Measurements from ENCODE around the gene MYO1D. TPM values are rescaled to one million over a fixed set of nuclear protein-coding genes. Genes with fewer than 3 reads are reported as not detected.

MYO1D gene
- total RNA-seq, 4 donors from 2014 or later: 70.5 to 92.3 (median 72.7) TPM

DNA sequence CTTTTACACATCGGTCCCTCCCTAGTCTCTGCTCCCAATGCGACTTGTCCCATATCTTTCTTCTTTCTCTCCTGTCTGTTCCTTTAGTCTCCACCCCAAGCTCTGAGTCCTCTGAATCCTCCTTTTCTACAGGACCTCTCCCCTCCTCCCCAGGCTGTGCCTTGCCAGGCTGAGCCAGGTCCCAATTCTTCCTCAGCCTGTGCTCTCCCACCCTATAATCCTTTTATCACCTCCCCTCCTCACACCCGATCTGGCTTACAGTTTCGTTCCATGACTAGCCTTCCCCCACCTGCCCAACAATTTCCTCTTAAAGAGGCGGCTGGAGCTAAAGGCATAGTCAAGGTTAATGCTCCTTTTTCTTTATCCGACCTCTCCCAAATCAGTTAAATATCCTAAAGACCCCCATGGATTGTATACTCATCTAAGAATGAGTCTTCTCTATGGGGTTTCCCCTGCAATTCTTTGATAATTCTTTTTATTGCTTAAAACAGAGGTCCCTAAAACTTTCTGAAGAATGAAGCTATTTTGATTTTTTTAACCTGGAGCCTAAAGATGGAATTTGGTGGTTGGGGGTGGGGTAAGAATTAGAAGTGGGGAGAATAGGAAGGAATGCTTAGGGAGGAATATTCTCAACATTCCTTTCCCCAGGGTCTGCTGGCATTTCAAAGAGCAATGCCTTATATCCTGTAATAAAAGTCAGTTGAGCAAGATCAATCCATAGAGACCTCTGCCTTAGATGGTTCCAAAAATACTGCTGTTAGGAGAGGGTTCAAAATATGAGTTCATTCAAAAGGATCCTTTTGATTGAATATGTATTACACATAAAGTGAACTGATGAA is 102.8 kb downstream of the MYO1D start:
- 87% methylated on average over 6 of the region's 6 CpGs for WGBS
- peaks cover 7% of the 10 kb centered on the region for H3K36me3 ChIP-seq
- no peaks in the 10 kb centered on the region for H3K9me3 ChIP-seq
- no peak for DNase-seq (ENCODE audit: low spot score in 2 of 2)
- no peaks in the 10 kb centered on the region for H3K4me1 ChIP-seq
- TF ChIP-seq, protein P1, sequence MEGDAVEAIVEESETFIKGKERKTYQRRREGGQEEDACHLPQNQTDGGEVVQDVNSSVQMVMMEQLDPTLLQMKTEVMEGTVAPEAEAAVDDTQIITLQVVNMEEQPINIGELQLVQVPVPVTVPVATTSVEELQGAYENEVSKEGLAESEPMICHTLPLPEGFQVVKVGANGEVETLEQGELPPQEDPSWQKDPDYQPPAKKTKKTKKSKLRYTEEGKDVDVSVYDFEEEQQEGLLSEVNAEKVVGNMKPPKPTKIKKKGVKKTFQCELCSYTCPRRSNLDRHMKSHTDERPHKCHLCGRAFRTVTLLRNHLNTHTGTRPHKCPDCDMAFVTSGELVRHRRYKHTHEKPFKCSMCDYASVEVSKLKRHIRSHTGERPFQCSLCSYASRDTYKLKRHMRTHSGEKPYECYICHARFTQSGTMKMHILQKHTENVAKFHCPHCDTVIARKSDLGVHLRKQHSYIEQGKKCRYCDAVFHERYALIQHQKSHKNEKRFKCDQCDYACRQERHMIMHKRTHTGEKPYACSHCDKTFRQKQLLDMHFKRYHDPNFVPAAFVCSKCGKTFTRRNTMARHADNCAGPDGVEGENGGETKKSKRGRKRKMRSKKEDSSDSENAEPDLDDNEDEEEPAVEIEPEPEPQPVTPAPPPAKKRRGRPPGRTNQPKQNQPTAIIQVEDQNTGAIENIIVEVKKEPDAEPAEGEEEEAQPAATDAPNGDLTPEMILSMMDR (IDR thresholded peaks at IDR 0.05): no peak
- TF ChIP-seq EP300 (IDR thresholded peaks at IDR 0.05) (no peak), POLR2A (IDR thresholded peaks at IDR 0.05) (no peak), POLR2AphosphoS5 (IDR thresholded peaks at IDR 0.05) (no peak)
- H3K27ac ChIP-seq: no peak overlapping the region
- no peaks in the 10 kb centered on the region for H3K27me3 ChIP-seq
- no peak overlapping the region for H3K4me3 ChIP-seq

DNA sequence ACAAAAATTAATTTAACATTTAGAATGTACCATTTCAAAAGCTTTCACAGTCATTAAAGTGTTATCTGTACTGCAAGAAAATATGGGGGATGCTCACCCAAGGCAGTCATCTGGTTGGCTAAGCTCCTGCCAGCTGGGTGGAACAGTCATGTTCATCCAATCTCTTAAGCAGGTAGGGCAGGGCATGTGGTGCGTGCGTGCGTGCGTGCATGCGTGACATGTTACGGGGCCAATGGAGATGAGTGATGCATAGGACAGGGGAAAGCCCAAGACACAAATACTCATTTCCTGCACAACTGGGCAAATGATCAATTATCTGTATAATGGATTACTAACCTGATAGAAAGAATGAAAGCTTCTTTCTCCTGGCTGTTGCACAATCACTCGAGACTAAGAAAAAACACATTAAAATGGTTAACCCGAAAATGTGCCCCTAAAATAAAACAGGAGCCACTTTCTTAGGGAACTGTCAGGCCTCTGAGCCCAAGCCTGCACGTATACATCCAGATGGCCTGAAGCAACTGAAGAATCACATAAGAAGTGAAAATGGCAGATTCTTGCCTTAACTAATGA is 104.4 kb downstream of the MYO1D start:
- DNase-seq (ENCODE audit: low spot score in 2 of 2): no peak
- H3K27ac ChIP-seq: no peak overlapping the region
- H3K36me3 ChIP-seq: peaks cover 20% of the 10 kb centered on the region
- TF ChIP-seq POLR2AphosphoS5 (IDR thresholded peaks at IDR 0.05) (no peak), EP300 (IDR thresholded peaks at IDR 0.05) (no peak), POLR2A (IDR thresholded peaks at IDR 0.05) (no peak)
- TF ChIP-seq, protein P1 (IDR thresholded peaks at IDR 0.05): no peak
- no peak overlapping the region for H3K4me3 ChIP-seq
- no peaks in the 10 kb centered on the region for H3K9me3 ChIP-seq
- WGBS: 88% methylated on average over 9 of the region's 9 CpGs
- no peaks in the 10 kb centered on the region for H3K4me1 ChIP-seq
- H3K27me3 ChIP-seq: no peaks in the 10 kb centered on the region

DNA sequence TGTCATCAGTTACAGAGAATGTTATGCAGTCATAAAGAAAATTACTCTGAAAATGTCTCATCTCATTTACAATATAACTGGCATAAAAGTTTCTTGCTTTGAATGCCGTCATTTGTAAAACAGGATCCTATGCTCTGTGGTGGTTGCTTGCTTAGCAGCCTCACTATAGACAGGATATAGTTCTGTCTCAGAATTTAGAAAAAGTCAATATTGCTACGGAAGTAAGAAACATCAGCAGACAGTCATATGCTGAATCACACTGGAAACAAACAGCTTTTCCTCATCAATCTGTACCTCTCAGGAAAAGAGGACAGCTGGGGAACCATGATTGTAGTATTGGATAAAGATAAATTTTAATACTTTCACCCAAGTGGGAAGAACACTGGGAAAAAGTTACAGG is 105.5 kb downstream of the MYO1D start:
- WGBS: 88% methylated on average over 2 of the region's 2 CpGs
- peaks cover 20% of the 10 kb centered on the region for H3K36me3 ChIP-seq
- H3K27ac ChIP-seq: no peak overlapping the region
- TF ChIP-seq POLR2AphosphoS5 (IDR thresholded peaks at IDR 0.05) (no peak), POLR2A (IDR thresholded peaks at IDR 0.05) (no peak), EP300 (IDR thresholded peaks at IDR 0.05) (no peak)
- TF ChIP-seq, protein P1 (IDR thresholded peaks at IDR 0.05): no peak
- H3K27me3 ChIP-seq: no peaks in the 10 kb centered on the region
- DNase-seq (ENCODE audit: low spot score in 2 of 2): no peak
- H3K4me1 ChIP-seq: no peaks in the 10 kb centered on the region
- H3K9me3 ChIP-seq: no peaks in the 10 kb centered on the region
- no peak overlapping the region for H3K4me3 ChIP-seq

DNA sequence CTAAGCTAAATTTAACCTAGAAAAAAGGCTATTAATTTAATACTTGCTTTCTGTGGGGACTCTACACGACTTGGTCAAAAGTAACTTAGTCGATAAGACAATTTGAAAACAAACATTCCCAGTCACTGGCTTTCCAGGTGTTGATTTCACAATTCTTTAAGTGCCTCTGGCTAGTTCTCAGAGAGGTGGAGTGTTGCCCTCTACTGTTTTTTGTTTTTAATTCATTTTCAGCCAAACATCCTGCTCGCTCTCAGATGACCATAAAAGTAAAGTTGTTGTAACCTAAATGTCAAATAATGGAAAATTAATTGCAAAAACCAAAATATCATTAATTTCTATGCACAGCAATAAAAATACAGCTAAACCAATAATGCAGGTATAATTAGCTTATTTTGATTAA is 107.1 kb downstream of the MYO1D start:
- Histone ChIP-seq H3K27ac (no peak overlapping the region), H3K27me3 (no peaks in the 10 kb centered on the region), H3K4me3 (no peak overlapping the region), H3K4me1 (no peaks in the 10 kb centered on the region), H3K9me3 (no peaks in the 10 kb centered on the region), H3K36me3 (peaks cover 24% of the 10 kb centered on the region)
- TF ChIP-seq, protein P1 (IDR thresholded peaks at IDR 0.05): no peak
- TF ChIP-seq POLR2AphosphoS5 (IDR thresholded peaks at IDR 0.05): no peak
- TF ChIP-seq EP300 (IDR thresholded peaks at IDR 0.05): no peak
- no peak for TF ChIP-seq POLR2A (IDR thresholded peaks at IDR 0.05)
- no peak for DNase-seq (ENCODE audit: low spot score in 2 of 2)
- 56% methylated on average over 3 of the region's 3 CpGs for WGBS

DNA sequence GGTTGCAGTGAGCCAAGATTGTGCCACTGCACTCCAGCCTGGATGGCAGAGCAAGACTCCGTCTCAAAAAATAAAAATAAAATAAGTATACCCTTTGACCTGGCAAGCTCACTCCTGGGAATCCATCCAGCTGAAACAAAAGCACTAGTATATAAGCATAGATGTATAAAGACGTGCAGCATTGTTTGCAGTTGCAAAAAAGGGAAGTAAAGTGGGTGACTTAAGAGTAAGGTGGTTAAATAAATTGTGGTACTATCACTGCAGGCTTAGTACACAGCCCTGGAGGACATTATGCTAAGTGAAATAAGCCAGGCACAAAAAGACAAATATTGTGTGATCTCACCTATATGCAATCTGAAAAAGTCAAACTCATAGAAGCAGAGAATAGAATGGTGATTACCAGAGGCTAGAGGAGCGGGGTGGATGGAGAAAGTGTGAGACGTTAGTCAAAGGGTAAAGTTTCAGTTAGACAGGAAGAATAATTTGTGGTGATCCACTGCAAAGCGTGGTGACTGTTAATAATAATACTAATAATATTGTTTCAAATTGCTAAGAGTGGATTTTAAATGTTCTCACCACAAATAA is 113.0 kb downstream of the MYO1D start:
- Histone ChIP-seq H3K4me3 (no peak overlapping the region), H3K4me1 (no peaks in the 10 kb centered on the region), H3K27me3 (no peaks in the 10 kb centered on the region), H3K27ac (no peak overlapping the region), H3K9me3 (no peaks in the 10 kb centered on the region), H3K36me3 (peaks cover 28% of the 10 kb centered on the region)
- DNase-seq (ENCODE audit: low spot score in 2 of 2): no peak
- WGBS: 76% methylated on average over 5 of the region's 5 CpGs
- TF ChIP-seq POLR2A (IDR thresholded peaks at IDR 0.05) (no peak), POLR2AphosphoS5 (IDR thresholded peaks at IDR 0.05) (no peak), EP300 (IDR thresholded peaks at IDR 0.05) (no peak)
- TF ChIP-seq, protein P1 (IDR thresholded peaks at IDR 0.05): no peak

All from suprapubic skin (tissue), 4 donors.